Chondrocyte (in vitro differentiated cells): Measurements from ENCODE around the gene SIM1. TPM values are rescaled to one million over a fixed set of nuclear protein-coding genes. Genes with fewer than 3 reads are reported as not detected.

Experiments used
- DNase-seq: peaks from one replicate; pipeline ENCODE4 v3.0.0; 2021; ENCODE audit warnings: mixed read lengths, low spot score
- H3K27ac Mint-ChIP-seq: one replicate; pipeline ENCODE4 v1.8.0; 2021; ENCODE audit warnings: mild to moderate bottlenecking, moderate library complexity, mixed read lengths; ENCODE audit not compliant: unreplicated experiment
- H3K27me3 Mint-ChIP-seq: 2 replicates; pipeline ENCODE4 v1.8.0; 2021; ENCODE audit warnings: low read depth, mixed read lengths
- H3K36me3 Mint-ChIP-seq: 2 replicates; pipeline ENCODE4 v1.8.0; 2021; ENCODE audit warnings: low read depth, mixed read lengths
- H3K4me1 Mint-ChIP-seq: 2 replicates; pipeline ENCODE4 v1.8.0; 2021; ENCODE audit warnings: low read depth, mild to moderate bottlenecking, mixed read lengths
- H3K4me3 Mint-ChIP-seq: one replicate; pipeline ENCODE4 v1.8.0; 2021; ENCODE audit warnings: mild to moderate bottlenecking, moderate library complexity, mixed read lengths; ENCODE audit not compliant: unreplicated experiment
- H3K9me3 Mint-ChIP-seq: 2 replicates; pipeline ENCODE4 v1.8.0; 2021; ENCODE audit warnings: low read depth, mixed read lengths
- total RNA-seq: library from RNA; stranded (reverse); gene quantifications from 3 replicates; pipeline ENCODE4 v1.2.1, GENCODE V29; 2021
- TF ChIP-seq, protein P1 (sequence below): fragments of 200-600 bp; sonication (generic); IDR thresholded peaks from 2 replicates; pipeline ENCODE4 v1.5.0; 2021; ENCODE audit warnings: antibody characterized with exemption, mild to moderate bottlenecking, moderate library complexity

SIM1 gene
- total RNA-seq, 1 donor from 2014 or later = 10.7 TPM

DNA sequence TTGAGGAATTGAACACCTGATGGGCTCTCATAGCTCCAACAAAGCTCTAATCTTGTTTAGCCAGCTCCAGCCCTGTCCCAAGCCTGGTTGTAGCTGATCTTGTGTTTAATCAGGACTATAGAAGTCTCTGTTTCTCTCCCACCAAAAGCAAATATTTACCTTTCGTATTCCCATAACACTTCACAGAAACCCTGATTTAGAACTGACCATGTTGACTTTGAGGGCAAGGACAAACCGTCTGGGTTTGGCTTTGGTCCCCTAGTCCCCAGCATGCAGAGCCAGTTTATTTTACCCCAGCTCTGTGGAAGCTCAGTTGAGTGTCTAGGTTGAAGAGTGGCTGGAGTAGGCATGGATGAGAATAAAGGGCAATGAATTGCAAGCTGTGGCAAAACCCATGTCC is 18.0 kb upstream of the SIM1 start:
- no peak for DNase-seq
- TF ChIP-seq, protein P1, sequence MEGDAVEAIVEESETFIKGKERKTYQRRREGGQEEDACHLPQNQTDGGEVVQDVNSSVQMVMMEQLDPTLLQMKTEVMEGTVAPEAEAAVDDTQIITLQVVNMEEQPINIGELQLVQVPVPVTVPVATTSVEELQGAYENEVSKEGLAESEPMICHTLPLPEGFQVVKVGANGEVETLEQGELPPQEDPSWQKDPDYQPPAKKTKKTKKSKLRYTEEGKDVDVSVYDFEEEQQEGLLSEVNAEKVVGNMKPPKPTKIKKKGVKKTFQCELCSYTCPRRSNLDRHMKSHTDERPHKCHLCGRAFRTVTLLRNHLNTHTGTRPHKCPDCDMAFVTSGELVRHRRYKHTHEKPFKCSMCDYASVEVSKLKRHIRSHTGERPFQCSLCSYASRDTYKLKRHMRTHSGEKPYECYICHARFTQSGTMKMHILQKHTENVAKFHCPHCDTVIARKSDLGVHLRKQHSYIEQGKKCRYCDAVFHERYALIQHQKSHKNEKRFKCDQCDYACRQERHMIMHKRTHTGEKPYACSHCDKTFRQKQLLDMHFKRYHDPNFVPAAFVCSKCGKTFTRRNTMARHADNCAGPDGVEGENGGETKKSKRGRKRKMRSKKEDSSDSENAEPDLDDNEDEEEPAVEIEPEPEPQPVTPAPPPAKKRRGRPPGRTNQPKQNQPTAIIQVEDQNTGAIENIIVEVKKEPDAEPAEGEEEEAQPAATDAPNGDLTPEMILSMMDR = no peak
- Mint-ChIP-seq H3K36me3 (no peaks in the 10 kb centered on the region), H3K27me3 (no peaks in the 10 kb centered on the region), H3K9me3 (no peaks in the 10 kb centered on the region), H3K27ac (no peak overlapping the region), H3K4me3 (no peak overlapping the region), H3K4me1 (peaks cover 33% of the 10 kb centered on the region)

DNA sequence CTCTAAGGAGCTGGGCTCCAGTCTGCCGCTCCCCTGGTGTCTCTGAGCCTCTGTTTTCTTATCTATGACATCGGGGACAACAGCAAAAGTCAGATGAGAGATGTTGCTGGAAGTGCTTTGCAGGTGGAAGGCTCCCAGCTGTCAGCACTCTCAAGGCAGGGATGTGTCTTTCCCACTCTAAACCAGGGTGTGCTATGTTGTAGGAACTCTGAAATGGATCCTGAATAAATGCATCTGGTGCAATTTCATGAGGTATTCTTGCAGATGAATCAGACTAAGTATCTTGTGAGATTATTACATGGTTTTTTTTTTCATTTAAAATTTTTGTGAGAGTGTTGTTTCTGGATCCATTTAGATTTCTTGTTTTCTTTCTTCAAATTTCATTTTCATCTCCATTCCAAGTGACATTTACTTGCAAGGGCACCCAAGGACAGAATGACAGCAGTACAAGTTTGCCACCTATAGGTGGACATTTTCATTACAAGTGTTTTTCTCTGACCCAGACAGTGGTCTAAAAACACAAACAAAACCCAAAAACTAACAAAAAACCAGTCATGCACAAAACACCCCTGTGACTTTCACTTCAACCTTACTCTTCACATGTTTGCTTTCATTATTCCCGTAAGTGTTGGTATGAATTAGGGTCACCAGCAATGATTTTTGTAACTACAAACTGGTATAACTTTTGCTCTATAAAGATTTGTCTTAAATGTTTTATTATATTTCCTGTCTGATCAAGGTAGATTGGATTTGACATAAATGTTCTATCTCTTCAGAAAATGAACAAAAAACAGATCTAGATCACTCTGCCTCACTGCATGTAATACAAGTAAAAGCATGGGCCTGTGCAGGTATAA is 14.7 kb upstream of the SIM1 start:
- Mint-ChIP-seq H3K27ac (peak overlapping the region; percentile 43), H3K36me3 (no peaks in the 10 kb centered on the region)

DNA sequence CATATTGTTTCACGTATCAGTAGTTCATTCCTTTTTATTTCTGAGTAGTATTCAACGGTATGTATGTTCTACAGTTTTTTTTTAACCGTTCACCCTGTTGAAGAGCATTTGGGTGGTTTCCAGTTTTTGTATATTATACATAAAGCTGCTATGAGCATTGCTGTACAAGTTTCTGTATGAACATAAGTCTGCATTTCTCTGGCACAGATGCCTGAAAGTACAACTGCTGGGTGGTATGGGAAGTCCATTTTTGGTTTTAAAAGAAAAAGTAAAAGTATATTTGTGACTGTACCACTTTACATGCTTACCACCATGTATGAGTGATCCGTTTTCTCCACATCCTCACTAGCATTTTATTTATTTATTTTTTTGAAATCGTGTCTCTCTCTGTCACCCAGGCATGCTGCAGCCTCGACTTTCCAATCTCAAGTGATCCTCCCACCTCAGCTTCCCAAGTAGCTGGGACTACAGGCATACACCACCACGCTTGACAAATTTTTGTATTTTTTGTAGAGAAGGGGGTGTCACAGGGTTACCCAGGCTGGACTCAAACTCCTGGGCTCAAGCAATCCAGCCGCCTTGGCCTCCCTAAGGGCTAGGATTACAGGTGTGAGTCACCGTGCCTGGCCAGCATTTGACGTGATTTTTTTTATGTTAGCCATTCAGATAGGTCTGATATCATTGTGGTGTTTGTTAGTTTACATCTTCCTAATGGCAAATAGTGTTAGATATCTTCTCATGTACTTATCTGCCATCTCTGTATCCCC is 11.0 kb upstream of the SIM1 start:
- Mint-ChIP-seq H3K27ac (no peak overlapping the region), H3K9me3 (no peaks in the 10 kb centered on the region), H3K27me3 (no peaks in the 10 kb centered on the region), H3K4me3 (no peak overlapping the region), H3K36me3 (no peaks in the 10 kb centered on the region), H3K4me1 (peaks cover 10% of the 10 kb centered on the region)
- TF ChIP-seq, protein P1 = no peak
- no peak for DNase-seq

More for the DNA sequence above, 14.7 kb upstream of the SIM1 start:
- H3K4me1 Mint-ChIP-seq = peaks cover 25% of the 10 kb centered on the region
- TF ChIP-seq, protein P1 = peak; percentile 98
- H3K27me3 Mint-ChIP-seq = no peaks in the 10 kb centered on the region
- H3K9me3 Mint-ChIP-seq = no peaks in the 10 kb centered on the region
- no peak for DNase-seq
- H3K4me3 Mint-ChIP-seq = no peak overlapping the region

DNA sequence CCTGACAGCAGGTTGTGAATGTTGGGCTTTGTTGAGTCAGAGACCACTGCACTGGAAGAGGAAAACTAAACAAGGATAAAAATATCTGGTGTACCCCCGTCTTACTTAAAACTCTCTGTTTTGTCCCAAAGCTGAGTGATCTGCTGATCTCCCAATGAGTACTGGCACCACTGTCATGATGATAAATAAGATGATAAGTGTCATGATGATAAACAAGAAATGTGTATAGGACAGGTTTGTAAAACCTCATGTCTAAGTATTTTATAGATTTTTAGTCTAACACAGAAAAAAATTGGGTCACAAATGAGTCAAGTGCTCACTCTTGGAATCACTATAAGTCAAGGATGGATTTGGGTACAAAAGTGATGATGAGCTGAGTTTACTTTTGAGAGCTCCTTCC is 8.5 kb upstream of the SIM1 start:
- no peak overlapping the region for H3K27ac Mint-ChIP-seq

DNA sequence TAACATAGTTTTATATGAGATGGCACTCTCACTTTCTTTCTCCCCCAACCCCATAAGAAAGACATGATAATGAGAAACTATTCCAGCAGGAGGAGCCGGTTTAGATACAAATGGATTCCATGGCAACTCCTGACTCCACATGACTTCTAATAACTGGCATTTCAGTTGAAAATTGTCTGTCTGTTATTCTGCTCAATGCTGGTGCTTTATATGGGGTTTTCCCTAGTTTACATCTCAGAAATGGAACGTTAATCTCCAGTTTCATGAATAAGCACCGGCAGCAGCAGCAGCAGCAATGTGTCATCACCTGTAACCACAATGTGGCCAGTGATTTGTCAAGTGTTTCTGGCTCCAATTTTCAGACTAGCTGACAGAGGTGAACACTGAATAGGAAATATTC is 8.0 kb upstream of the SIM1 start:
- DNase-seq = no peak
- TF ChIP-seq, protein P1 = peak; percentile 58
- Mint-ChIP-seq H3K4me1 (no peaks in the 10 kb centered on the region), H3K36me3 (peaks cover 2% of the 10 kb centered on the region), H3K9me3 (no peaks in the 10 kb centered on the region), H3K27me3 (peaks cover 13% of the 10 kb centered on the region), H3K27ac (no peak overlapping the region), H3K4me3 (no peak overlapping the region)

More for the DNA sequence above, 8.5 kb upstream of the SIM1 start:
- no peaks in the 10 kb centered on the region for H3K9me3 Mint-ChIP-seq
- no peaks in the 10 kb centered on the region for H3K36me3 Mint-ChIP-seq
- TF ChIP-seq, protein P1 = no peak
- peaks cover 8% of the 10 kb centered on the region for H3K27me3 Mint-ChIP-seq
- no peaks in the 10 kb centered on the region for H3K4me1 Mint-ChIP-seq
- H3K4me3 Mint-ChIP-seq = no peak overlapping the region
- DNase-seq = no peak
